Endothelial cell of umbilical vein (primary cell): ENCODE results near the gene RASSF10.

Experiments
- CTCF ChIP-seq, 2 donors: IDR thresholded peaks; 1 replicate in 1 of 2; 2 replicates in 1 of 2; pipeline ENCODE4 v1.5.1; 2011; ENCODE audit warnings: low read length in 2 of 2, mild to moderate bottlenecking in 2 of 2, moderate library complexity in 2 of 2, control low read depth in 1 of 2, inconsistent platforms in 1 of 2, low read depth in 1 of 2; ENCODE audit not compliant: insufficient read depth in 1 of 2; ENCODE audit errors: extremely low read depth in 1 of 2
- EZH2 ChIP-seq: IDR thresholded peaks from 2 replicates; pipeline ENCODE4 v1.6.1; 2012; ENCODE audit warnings: borderline replicate concordance, low read depth, mild to moderate bottlenecking, moderate library complexity, low read length, inconsistent platforms; ENCODE audit not compliant: severe bottlenecking
- FOS ChIP-seq: IDR thresholded peaks from 2 replicates; pipeline ENCODE4 v1.6.1; 2011; ENCODE audit warnings: mild to moderate bottlenecking, low read length, moderate library complexity, borderline replicate concordance; ENCODE audit not compliant: insufficient read depth
- GATA2 ChIP-seq: IDR thresholded peaks from 2 replicates; pipeline ENCODE4 v1.7.0; 2011; ENCODE audit warnings: low read depth, mild to moderate bottlenecking, moderate library complexity, mixed read lengths, low read length; ENCODE audit not compliant: insufficient read length, insufficient read depth
- JUN ChIP-seq: IDR thresholded peaks from 2 replicates; pipeline ENCODE4 v1.6.1; 2011; ENCODE audit warnings: borderline replicate concordance, low read depth; ENCODE audit not compliant: insufficient read length, insufficient read depth
- MYC ChIP-seq: IDR thresholded peaks from one replicate; pipeline ENCODE4 v1.6.1; 2011; ENCODE audit warnings: mild to moderate bottlenecking, low read depth, low read length
- POLR2A ChIP-seq: IDR thresholded peaks from 2 replicates; pipeline ENCODE4 v1.6.1; 2012; ENCODE audit warnings: low read depth, mild to moderate bottlenecking, control low read depth, low read length
- POLR2AphosphoS5 ChIP-seq: IDR thresholded peaks from 2 replicates; pipeline ENCODE4 v1.6.1; 2012; ENCODE audit warnings: low read depth, mild to moderate bottlenecking, control low read depth, low read length, moderate library complexity; ENCODE audit not compliant: insufficient read depth
- TF ChIP-seq, protein P1 (sequence below): IDR thresholded peaks from 2 replicates; pipeline ENCODE4 v1.6.1; 2011; ENCODE audit not compliant: insufficient read depth, insufficient read length

DNA sequence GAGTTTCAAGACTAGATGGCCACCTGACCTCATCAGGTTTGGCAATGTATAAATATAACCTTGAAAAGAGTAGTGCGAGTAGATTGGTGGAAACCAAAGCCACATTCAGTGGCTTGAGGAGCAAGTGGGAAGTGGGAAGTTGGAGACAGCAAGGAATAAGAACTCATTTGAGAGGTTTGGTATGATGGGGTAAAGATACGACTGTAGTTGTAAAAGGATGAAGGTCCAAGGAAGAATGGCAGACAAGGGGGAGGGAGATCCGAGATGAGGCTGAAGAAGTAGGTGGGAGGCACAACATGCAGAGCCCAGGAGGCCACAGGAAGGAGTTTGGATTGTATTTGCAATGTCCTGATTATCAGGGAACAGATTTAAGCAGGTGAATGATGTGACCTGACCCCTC is 20.8 kb downstream of the RASSF10 start:
- no peak for TF ChIP-seq JUN
- no peak for TF ChIP-seq POLR2AphosphoS5
- TF ChIP-seq CTCF (IDR thresholded peaks at IDR 0.05; ENCODE audit: extremely low read depth in 1 of 2, insufficient read depth in 1 of 2, low read depth in 1 of 2, low read length in 2 of 2), result no peak
- TF ChIP-seq EZH2, result no peak
- TF ChIP-seq, protein P1, sequence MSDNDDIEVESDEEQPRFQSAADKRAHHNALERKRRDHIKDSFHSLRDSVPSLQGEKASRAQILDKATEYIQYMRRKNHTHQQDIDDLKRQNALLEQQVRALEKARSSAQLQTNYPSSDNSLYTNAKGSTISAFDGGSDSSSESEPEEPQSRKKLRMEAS, result no peak
- TF ChIP-seq POLR2A, result no peak
- no peak for TF ChIP-seq MYC
- no peak for TF ChIP-seq GATA2
- TF ChIP-seq FOS, result no peak
